ENCODE data around the gene CACNA1H. TPM values are rescaled to one million over a fixed set of nuclear protein-coding genes. Genes with fewer than 3 reads are reported as not detected.

The CACNA1H gene
- total RNA-seq = 1.2 and 3.0 TPM in 2 replicates

GRCh38 chr16:1152651-1153259 lies at the start of gene CACNA1H:
TSS of gene CACNA1H (plus strand) at chr16:1153106. CDS start at chr16:1153738, 632 bp downstream.

GRCh38 chr16:1225051-1225451 lies 72.1 kb downstream of the CACNA1H start, which contains the start of gene TPSG1:
TSS of gene TPSG1 (minus strand) at chr16:1225268. CDS start at chr16:1225252, 16 bp downstream.

GRCh38 chr16:1230084-1230470 lies 77.2 kb downstream of the CACNA1H start, which contains the start of gene TPSB2:
TSS of gene TPSB2 (minus strand) at chr16:1230184. CDS start at chr16:1229951, 233 bp downstream.

GRCh38 chr16:1240436-1240835 lies 87.5 kb downstream of the CACNA1H start, which contains the start of gene TPSAB1:
TSS of gene TPSAB1 (plus strand) at chr16:1240705. CDS start at chr16:1240939, 234 bp downstream.

GRCh38 chr16:1255276-1256122 lies 102.6 kb downstream of the CACNA1H start, which contains the start of gene TPSD1:
TSS of gene TPSD1 (plus strand) at chr16:1256069. CDS start at chr16:1256281, 212 bp downstream.

Other genes starting within 250 kb of the CACNA1H start
- 25.3 and 26.1 TPM in 2 replicates for gene LMF1, start 182.1 kb upstream of the CACNA1H start, total RNA-seq
- gene SOX8, start 171.3 kb upstream of the CACNA1H start, total RNA-seq = under 0.01 and 0.14 TPM in 2 replicates
- not detected in 2 replicates for gene SSTR5, start 80.4 kb upstream of the CACNA1H start, total RNA-seq
- not detected in 2 replicates for gene C1QTNF8, start 56.9 kb upstream of the CACNA1H start, total RNA-seq
- gene TPSG1, start 72.2 kb downstream of the CACNA1H start, total RNA-seq = not detected in 2 replicates
- not detected in 2 replicates for gene TPSB2, start 77.1 kb downstream of the CACNA1H start, total RNA-seq
- gene TPSAB1, start 87.6 kb downstream of the CACNA1H start, total RNA-seq = not detected in 2 replicates
- not detected in 2 replicates for gene TPSD1, start 103.0 kb downstream of the CACNA1H start, total RNA-seq
- gene UBE2I, start 156.5 kb downstream of the CACNA1H start, total RNA-seq = 50.5 and 64.1 TPM in 2 replicates
- 0.65 and 0.89 TPM in 2 replicates for gene BAIAP3, start 180.5 kb downstream of the CACNA1H start, total RNA-seq
- gene TSR3, start 198.8 kb downstream of the CACNA1H start, total RNA-seq = 47.3 and 61.8 TPM in 2 replicates
- 42.8 and 59.7 TPM in 2 replicates for gene GNPTG, start 198.8 kb downstream of the CACNA1H start, total RNA-seq

Data from smooth muscle cell of the umbilical artery (primary cell).